Bone marrow (tissue), 2 donors: ENCODE results near the gene ANTXRL.
"Not testable (repeated sequence)": the region's sequence is repeated elsewhere in the genome, so short reads cannot be mapped to it uniquely, and the experiment has no call there.

Experiments used
- DNase-seq, 2 donors: peaks; one replicate each; lab custom pipeline; 2025; lab: John Stamatoyannopoulos, UW

ANTXRL gene

DNA sequence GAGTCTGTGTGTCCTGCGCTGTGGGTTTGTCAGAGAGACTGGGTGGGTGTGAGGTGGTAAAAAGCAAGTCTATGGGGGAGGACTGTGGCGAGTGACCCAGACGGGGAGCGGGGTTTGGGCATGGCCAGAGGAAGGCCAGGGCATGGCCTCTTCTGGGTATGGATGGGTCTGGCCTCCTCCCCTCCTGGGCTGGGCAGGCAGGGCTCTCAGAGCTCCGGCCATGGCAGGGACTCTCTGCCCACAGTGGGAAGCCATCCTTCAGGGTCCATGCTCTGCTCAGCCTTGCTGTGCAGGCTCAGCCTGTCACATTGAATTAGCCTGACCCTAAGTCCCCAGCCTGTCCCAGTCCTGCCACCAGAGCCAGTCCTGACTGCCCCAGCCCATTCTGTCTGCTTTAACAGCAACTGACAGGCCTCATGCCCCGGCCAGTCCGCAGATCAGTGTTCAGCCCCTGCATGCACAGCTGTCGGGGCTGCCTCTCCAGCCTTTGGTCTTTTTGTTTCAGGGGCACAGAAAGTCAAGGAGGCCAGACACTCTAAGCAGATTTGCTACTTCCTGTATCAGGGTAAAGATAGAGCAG lies 7.9 kb downstream of the ANTXRL start:
- no peak for DNase-seq

DNA sequence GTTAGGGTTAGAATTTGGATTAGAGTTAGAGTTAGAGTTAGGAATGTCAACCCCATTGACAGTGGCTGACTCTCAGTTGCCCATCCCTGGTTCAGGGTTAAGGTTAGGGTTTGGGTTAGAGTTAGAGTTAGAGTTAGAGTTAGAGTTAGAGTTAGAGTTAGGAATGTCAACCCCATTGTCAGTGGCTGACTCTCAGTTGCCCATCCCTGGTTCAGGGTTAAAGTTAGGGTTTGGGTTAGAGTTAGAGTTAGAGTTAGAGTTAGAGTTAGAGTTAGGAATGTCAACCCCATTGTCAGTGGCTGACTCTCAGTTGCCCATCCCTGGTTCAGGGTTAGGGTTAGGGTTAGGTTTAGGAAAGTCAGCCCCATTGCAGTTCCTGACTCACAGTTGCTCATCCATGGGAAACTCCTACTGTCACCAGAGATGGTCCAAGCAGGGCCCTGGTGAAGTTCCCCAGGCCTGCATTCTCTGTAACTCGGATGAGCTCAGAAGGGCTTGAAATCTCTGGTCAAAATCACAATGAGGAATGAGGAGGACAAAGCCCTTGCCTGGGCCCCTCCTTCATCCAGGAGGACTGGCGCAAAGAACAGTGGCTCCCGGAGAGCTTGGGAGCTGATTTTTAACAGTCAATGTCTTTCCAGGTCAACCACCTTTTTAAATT lies 8.7 kb downstream of the ANTXRL start:
- not testable (repeated sequence) for DNase-seq

DNA sequence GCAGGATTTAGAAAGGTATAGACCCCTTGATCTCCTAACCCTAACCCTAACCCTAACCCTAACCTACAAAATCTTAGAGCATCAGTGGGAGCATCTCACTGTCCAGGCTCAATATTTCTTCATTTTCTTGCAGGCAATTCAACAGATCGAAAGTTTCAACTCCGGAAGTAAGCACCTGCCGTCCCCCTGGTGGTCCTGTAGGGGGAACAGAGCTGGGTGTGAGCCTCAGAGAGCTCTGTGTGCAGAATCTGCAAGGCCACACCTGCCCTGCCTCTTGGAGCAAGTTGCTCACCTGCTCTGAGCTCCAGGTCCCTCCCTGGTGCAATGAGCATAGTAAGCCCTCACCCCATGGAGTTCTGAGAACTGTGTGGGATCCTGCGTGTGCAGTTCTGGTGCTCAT lies 9.3 kb downstream of the ANTXRL start:
- DNase-seq: not testable (repeated sequence)

DNA sequence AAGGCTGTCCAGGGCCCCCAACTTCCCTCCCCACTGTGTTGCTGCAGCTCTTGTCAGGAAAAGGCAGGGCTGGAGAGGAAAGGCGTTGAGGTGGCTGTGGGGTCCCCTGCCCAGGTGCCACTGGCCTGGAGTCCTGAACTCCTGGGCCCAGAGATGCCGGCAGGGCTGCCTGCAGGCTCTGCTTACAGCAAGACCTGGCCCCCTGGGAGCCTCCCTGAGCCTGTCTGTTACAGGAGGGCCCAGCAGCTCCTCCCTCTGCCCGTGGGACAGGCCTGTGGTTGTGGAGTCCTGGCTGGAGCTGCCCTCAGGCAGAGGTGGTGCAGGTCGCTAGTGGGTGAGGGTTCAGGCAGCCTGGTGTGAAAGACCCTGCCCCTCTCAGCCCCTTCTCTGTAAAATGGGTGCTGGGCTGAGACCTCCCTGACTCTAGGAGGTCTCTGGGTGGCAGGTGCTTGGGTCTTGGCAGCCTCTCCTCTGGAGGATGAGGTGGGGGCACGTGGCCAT lies 9.9 kb downstream of the ANTXRL start:
- DNase-seq: no peak

DNA sequence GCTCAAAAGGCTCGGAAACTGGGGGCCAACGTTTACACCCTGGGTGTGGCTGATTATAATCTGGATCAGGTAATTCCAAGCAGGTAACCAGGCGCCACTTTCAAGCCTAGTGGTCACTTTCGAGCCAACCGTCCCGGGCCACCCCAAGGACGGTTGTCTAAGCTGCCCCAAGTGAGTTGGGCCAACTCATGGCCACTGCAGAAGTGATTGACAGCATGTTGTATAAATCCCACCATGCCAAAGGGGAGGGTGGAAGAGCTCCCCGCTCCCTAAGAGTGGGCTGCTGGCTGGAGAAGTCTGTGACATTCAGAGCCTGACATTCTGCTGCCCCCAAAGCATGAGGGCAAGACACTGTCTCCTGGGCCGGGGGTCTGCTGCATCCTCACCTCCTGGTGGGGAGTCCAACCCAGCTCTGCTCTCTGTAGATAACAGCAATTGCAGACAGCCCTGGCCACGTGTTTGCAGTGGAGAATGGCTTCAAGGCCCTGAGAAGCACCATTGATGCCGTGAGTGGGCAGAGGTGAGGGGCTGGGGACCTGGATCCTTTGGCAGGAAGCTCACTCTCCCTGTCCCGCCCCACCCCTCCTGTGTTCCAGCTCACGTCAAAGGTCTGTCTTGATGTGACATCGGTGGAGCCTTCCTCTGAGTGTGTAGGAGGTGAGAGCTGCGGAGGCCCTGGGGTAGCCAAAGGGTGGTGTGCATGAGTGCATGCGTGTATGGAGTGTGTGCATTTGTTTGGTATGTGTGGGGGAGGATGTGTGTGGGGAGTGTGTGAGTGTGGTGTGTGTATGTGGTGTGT lies 10.8 kb downstream of the ANTXRL start:
- DNase-seq: no peak

DNA sequence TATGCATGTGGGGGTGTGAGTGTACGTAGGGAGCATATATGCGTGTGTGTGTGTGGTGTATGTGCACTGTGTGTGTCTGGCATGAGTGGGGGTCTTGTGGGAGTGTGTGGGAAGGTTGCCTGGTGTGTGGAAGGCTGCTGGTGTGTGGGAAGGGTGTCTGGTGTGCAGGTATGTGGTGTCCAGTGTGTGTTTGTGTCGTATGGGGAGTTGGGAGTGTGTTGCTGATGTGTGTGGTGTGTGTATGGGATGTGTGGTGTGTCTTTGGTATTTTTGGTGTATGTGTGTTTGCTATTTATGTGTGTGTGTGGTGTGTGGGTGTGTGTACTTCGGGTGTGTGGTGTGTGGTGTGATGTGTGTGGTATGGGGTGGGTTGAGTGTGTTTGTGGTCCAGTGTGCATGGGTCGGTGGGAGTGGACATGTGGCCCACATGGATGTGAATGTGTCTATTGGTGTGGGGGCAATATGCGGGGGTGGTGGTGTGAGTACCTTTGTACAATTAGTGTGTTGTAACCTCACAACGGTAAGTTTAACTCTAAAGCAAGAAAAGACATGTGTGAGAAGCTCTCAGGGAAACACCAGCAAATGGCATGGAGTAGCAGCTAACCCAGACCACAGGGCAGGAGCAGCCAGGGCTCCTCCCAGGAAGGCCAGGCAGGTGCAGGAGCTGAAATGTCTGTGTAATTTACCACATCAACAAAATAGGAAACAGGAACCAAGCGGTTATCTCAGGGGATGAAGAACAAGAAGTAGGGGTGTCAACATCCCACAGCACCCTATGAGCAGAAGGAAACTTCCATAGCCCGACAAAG lies 11.9 kb downstream of the ANTXRL start:
- DNase-seq: peak in 1 of 2 donors; percentile 67

DNA sequence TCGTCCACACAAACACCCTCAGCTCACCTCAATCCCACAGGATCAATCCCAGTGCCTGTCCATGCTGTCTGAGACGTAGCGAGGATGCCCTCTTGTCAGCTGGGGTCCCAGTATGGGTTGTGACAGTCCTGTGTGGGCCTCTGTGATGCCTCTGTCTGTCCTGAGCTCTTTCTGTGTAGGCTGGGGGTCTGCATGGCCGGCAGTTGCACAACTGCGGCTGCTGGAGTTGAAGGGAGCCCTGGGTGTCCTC lies 12.4 kb downstream of the ANTXRL start:
- no peak for DNase-seq

DNA sequence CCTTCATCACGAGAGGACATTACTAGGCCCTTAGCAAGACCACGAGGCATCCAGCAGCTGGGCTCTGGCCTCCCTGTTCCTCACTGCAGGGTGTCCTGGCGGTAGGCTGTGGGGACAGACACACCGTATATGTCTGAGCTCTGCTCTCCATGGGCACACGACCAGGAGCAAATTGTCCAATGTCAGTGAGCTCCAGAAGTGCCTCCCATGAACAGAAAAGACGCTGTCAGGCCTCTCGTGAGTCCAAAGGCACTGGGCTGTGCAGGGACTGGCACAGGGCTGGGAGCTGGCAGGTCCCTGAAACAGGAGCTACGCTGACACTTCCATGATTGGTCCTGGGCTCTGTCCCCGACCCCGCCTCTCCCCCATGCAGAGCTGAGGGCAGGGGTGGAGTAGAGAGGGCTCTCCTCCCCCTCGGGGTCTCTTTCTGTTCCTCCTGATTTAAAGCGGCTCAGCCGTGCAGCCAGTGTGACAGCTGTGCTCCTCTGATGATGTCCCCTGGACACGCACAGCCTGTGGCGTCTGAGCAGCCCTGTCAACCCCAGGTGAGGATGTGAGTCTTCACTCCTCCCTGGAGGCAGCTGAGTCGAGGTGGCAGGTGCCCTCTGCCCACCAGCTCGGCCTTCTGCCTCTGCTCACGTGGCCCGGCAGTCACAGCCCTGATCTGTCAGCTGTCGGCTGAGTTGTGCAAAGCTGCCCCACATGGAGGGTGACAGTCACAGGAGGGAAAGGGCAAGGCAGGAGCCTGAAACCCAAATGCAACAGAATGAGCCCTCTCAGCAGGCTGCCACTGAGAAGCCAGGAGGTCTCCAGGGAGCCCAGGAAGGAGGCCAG lies 13.0 kb downstream of the ANTXRL start:
- DNase-seq: no peak

DNA sequence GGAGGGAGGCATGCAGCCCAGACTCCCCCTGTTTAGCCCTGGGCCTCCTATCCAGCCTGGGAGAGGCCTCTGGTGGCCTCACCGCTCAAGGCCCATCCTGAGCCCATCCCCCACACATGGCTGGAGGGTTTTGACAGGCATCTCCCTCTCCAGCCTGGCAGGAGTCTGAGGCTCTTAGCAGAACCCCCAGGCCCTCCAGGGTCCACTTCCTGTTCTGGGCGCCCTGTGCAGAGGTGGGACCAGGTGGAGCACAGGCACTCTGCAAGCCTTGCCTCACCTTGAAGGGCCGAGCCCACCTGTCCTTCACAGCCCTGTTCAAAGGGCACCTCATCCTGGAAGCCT lies 13.5 kb downstream of the ANTXRL start:
- DNase-seq: not testable (repeated sequence)

DNA sequence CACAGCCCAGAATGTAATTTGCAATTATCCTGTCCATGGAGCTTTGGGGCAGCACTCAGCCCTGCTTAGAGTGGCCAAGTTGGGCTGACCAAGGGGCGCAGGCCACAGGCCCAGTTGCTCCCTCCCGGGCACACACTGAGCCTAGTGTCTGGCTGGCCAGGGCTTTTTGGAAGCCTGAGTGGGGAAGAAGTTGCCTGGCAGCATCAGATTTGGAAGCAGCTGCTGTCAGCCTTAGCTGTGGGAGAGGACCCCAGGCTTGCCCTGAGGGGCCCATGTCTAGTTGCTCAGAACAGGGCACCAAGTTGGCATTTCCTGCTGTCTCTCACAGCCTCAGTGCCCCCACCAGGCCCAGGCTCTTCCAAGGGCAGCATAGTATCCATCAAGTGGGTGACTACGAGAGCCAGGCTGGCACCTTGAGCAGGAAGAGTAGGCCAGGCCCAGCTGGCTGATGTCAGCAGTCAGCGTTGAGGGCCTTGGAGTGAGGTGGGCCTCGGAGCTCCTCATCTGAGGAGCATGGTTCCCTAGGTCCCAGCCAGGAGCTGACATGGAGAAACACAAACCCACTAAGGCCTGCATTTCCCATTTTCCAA lies 14.4 kb downstream of the ANTXRL start:
- DNase-seq: no peak

DNA sequence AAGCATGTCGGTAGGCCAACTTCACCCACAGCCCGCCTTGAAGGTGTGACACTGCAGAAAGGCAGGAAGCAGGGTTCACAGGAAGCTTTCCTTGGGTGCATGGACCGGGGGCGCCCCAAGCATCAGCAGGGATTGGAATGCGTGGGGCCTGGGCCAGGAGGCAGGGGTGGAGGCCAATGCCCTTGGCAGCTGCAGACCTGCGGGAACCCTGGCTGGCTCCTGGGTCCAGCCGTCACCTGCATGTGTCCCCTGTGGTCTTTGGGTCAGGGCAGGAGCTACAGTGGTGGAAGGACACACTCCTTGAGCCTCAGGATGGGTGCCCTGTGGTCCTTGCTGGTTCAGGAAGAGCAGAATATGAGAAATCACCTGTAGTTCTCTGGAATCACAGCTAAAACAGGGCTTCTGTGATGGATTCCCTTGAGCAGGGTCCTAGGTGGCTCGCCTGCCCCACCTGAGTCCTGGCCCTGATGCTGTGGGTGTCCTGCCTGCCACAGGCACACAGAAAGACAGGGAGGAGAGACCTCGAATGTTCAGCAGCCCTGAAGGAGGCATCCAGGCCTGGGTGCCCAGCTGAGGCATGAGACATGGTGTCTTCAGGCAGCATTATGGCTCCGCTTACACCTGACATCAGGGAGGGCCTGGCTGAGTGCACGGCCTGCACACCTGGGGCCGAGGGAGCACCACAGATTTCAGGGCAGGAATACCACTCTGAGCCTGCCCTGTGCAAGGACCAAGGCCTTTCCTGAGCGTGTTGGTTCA lies 15.1 kb downstream of the ANTXRL start:
- DNase-seq: no peak

DNA sequence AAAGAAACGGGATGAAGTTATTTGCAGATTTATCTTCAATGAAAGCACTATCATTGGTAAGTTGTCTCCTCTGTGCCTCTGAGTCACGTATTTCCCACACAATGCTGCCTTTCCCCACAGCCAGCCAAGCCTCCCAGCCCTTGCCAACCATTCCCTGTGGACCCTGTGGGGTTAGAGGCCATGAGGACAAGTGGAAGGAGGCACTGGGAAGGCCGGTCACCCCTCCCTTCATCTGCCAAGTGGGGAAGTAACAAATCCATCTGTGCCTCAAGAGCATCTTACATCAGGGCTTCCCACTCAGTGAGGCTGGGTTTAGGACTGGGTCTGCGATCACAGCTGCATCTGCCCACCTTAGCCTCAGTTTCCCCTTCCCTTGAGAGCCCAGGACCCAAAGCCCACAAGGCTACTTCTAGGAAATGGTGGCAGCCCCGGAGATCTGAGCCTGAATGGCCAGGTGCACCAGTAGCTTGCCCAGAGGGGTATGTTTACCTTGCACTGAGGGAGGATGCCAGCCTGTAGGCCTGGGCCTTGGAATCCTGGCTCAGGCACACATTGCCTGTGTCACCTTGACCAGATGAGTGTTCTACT lies 16.1 kb downstream of the ANTXRL start:
- DNase-seq: not testable (repeated sequence)

DNA sequence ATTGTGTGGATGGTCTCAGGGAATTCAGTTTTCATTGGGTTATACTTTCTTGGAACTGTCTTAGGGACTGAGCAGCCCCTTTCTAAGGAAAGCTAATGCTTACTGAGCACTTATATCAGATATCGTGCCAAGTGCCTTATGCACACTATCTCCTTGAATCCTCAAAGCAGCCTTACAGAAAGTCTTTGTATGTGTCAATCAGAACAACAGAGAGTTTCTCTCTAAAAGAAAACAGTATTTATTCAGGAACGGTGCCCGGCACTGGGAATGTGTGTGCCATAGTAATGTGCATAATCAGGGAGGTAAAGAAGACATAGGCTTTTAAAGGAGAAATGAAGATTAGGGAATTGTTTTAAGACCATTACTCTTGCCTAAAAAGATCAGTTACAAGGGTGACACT lies 17.3 kb downstream of the ANTXRL start:
- no peak for DNase-seq

DNA sequence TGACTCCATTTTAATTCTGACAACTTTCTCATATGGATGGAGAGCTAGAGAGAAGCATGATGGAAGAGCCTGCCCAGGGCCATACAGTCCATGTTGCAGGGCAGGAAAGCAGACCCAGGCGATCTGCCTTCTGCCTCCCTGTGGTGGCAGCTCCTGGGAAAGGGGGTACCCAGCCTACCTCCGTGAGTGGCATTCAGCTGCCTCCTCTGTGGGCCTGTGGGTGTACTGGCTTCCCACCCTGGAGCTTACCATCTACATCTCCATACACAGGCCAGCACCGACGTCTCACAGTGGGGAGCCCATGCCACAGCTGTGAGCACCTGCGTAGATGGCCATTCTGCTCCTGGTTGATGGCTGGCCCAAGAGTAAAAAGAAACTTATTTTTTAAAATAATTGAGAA lies 17.9 kb downstream of the ANTXRL start:
- not testable (repeated sequence) for DNase-seq

DNA sequence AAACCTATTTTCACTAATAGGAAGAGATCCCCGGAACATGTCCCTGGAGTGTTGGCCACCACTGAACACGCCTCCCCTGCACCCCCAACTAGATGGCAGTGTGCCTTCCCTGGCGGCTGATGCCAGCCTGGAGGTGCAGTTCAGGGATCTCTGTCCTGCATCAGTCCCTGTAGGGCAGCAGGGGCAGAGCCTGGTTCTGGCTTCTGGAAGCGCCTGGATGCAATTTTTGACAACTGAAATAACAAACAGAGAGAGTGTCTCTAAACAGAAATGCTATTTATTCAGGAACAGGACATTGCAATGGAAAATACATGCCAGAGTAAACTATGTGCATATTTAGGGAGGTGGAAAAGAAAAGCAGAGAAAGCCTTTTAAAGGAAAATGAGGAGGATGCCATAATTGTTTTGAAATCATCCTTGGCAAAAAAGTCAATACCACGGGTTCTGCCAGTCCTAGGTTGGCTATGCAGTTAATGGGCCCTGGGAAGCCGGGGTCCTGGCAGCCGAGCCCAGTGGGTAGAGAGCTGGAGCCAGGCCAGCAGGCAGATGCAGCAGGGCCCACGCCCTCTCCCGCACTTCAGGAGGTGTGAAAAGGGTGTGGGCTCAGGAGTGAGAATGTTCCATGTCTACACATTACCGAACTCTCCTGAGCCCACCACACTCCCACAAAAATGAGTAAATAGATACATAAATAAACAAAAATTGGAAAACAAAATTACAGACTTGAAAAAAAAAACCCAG lies 18.5 kb downstream of the ANTXRL start:
- DNase-seq: no peak

DNA sequence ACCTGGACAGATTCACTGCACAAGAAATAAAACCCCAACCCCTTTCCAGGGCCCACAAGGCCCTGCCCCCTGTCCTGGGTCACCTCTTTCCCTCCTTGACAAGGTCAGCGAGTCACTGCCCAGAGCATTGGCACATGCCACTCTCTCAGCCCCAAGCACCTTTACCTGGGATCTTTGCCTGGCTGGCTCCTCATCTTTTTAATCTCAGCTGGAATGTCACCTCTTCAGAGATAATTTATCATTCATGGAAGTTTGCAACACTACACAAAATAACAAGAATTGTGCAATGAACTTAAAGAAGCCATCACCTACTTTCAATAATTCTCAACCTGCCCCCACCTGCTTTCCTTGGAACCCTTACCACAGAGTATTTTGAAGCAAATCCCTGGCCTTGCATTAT lies 19.2 kb downstream of the ANTXRL start:
- DNase-seq: no peak

DNA sequence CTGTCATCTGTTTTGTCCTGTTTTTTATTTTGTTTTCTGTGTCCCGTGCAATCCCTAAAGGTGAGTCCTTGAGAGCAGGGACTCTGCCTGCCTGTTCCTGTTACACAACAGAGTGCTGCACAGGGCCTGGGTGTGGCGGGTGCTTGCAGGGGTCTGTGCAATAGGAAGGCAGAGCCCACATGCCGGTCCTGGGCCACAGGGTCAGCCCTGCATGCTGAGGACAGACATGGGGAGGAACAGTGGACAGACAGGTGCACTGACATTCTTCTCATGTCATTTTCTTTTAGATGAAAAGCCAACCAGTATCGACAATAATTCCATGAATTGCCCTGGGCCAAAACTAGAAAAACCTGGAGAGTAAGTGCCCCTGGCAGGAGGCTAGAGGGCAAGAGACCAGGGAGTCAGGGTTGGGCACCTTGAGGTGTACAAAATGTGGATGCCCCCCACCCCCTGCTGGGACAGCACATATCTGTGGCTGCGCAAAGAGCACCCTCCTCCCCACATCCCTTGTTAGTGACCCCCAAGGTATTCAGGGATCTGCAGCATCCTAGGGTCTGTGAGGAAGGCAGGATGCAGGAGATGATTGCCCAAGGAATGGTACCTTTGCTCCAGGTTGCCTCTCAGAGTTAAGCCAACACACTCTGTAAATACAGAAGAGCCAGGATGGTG lies 19.9 kb downstream of the ANTXRL start:
- no peak for DNase-seq

DNA sequence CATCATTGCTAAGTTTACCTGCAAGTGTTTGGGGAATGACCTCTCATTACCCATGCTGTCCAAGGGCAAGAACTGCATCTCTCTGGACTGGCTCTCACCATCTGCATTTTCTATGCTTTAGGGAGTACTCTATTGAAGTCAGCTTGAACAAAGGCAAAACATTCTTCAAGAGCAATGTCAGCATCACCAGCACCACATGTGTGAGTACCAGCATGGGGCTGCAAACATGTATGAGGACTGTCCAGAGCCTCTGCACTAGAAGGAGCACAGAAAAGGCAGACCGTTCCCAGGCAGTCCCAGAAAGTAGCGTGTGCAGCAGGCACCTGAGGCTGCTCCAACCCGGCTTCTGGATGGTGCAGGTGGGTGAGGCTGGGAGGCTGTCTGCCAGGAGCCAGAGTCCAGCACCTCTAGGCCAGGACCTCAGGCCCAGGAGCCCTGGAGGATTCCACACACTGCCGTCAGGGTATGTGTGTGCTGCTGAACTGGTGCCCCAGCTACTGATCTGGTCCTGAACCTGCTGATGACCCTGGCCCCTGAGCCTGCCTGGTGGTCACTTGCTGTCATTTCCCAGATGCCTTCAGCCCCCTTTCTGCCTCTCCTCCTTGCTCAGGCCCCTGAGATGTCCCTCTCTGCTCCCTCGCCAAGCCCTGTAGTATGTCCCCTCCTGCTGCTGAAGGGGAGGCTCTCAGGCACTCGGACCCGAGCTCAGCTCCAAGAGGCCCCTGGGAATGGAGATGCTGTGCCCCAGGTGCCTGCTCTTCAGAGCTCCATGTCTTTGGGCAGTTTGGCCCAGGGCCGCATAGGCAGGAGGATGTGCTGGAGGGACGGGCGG lies 20.7 kb downstream of the ANTXRL start:
- DNase-seq: no peak
